Spleen (tissue), 7 donors: ENCODE data around the gene CYP11A1.

Experiments
- POLR2A ChIP-seq, 3 donors: fragments of 450-650 bp; IDR thresholded peaks; one replicate each; pipeline ENCODE4 v1.5.1; 2017; ENCODE audit warnings: antibody characterized with exemption in 3 of 3, mild to moderate bottlenecking in 1 of 3
- TF ChIP-seq, protein P1 (sequence below), 11 experiments: fragments of 200-600 bp in 7 of 11; fragments of 450-650 bp in 4 of 11; sonication (generic) in 4 of 11; IDR thresholded peaks in 8 of 11; conservative IDR thresholded peaks in 3 of 11; 1 replicate in 7 of 11; 2 replicates in 4 of 11; pipeline versions ENCODE4 v1.4.0 to v1.8.0; 2016 to 2021; ENCODE audit warnings: antibody characterized with exemption in 11 of 11, inconsistent platforms in 4 of 11, mild to moderate bottlenecking in 1 of 11
- donor health status: DM: no; HTN: no; CAD: no; lungs with moderate emphysema.
- donor health status: DM: no; HTN: no; CAD: no.
- donor health status: DM: no; HTN: no; CAD: no.

DNA sequence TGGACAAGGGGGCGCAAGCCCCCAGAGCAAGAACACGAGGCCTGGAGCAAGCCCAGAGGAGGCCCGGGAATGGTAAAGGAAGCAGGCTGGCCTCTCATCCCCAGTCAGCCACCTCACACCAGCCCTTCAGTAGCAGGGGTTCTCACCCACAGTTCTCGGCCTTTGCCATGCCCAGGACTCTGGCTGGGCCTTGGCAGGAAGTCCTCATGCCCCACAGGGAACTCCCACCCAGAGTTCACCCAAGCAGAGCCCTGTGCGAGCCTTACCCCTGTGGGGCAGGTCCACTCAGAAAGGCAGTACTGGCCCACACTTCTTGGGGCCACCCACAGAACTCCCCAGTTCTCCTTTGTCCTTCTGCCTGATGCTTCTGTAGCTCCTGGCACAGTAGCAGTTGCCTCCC, 30.3 kb downstream of the CYP11A1 start:
- TF ChIP-seq POLR2A (IDR thresholded peaks at IDR 0.05): no peak
- TF ChIP-seq, protein P1, sequence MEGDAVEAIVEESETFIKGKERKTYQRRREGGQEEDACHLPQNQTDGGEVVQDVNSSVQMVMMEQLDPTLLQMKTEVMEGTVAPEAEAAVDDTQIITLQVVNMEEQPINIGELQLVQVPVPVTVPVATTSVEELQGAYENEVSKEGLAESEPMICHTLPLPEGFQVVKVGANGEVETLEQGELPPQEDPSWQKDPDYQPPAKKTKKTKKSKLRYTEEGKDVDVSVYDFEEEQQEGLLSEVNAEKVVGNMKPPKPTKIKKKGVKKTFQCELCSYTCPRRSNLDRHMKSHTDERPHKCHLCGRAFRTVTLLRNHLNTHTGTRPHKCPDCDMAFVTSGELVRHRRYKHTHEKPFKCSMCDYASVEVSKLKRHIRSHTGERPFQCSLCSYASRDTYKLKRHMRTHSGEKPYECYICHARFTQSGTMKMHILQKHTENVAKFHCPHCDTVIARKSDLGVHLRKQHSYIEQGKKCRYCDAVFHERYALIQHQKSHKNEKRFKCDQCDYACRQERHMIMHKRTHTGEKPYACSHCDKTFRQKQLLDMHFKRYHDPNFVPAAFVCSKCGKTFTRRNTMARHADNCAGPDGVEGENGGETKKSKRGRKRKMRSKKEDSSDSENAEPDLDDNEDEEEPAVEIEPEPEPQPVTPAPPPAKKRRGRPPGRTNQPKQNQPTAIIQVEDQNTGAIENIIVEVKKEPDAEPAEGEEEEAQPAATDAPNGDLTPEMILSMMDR (IDR thresholded peaks at IDR 0.05 in 8 of 11, conservative IDR thresholded peaks at IDR 0.05 in 3 of 11): no peak
